H54 (cell line): Measurements from ENCODE around the gene GSE1.

Experiments
- DNase-seq: peaks from one replicate; pipeline ENCODE4 v3.0.0; 2011; ENCODE audit warnings: low spot score, mixed read lengths; ENCODE audit not compliant: insufficient read length
- FAIRE-seq: peaks from 3 replicates; lab custom pipeline; 2011; peaks lifted over from hg19 to GRCh38; lab: Jason Lieb, UNC
- POLR2A ChIP-seq: IDR thresholded peaks from 2 replicates; pipeline ENCODE4 v1.6.1; 2011; ENCODE audit warnings: low read depth, mild to moderate bottlenecking, low read length

The GSE1 gene

GRCh38 chr16:85658504-85659326 lies 45.6 kb downstream of the GSE1 start:
- DNase-seq (no peak), FAIRE-seq (no peak)
- no peak for TF ChIP-seq POLR2A

DNA sequence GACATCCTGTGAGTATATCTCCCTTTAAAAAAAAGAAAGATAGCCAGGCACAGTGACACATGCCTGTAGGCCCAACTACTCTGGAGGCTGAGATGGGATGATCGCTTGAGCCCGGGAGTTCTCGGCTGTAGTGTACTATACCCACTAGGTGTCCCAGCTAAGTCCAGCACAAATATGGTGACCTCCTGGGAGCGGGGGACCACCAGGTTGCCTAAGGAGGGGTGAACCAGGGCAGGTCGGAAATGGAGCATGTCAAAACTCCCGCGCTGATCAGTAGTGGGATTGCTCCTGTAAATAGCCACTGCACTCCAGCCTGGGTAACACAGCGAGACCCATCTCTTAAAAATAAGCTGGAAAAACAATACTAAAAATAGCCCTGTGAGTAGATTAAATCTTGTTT lies 46.2 kb downstream of the GSE1 start:
- FAIRE-seq: no peak
- TF ChIP-seq POLR2A: no peak
- DNase-seq: no peak

- no peak for TF ChIP-seq POLR2A
- FAIRE-seq (no peak), DNase-seq (peak; percentile 92)
These were observed 46.8 kb downstream of the GSE1 start for GRCh38 chr16:85659805-85660511.

DNA sequence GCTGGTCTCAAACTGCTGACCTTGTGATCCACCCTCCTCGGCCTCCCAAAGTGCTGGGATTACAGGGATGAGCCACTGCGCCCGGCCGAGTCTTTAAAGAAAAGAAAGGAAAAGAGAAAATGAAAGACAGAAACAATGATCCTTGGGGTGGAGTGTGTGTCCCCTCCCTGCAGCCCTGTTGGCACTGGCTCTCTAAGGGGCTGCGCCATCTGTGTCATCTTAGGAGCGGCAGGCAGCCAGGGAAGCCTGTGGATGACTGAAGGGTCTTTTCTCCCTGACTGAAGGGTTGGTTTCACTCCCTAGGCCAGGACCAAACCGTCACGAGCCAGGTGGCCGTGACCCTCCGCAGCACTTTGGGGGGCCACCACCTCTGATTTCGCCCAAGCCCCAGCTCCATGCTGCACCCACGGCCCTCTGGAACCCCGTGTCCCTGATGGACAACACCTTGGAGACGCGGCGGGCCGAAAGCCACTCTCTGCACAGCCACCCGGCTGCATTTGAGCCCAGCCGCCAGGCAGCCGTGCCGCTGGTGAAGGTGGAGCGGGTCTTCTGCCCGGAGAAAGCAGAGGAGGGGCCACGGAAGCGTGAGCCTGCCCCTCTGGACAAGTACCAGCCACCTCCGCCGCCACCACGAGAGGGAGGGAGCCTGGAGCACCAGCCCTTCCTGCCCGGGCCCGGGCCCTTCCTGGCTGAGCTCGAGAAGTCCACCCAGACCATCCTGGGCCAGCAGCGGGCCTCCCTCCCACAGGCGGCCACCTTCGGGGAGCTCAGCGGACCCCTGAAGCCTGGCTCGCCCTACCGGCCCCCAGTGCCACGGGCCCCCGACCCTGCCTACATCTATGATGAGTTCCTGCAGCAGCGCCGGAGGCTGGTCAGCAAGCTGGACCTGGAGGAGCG lies 48.0 kb downstream of the GSE1 start:
- no peak for FAIRE-seq
- TF ChIP-seq POLR2A: no peak
- DNase-seq: no peak

DNA sequence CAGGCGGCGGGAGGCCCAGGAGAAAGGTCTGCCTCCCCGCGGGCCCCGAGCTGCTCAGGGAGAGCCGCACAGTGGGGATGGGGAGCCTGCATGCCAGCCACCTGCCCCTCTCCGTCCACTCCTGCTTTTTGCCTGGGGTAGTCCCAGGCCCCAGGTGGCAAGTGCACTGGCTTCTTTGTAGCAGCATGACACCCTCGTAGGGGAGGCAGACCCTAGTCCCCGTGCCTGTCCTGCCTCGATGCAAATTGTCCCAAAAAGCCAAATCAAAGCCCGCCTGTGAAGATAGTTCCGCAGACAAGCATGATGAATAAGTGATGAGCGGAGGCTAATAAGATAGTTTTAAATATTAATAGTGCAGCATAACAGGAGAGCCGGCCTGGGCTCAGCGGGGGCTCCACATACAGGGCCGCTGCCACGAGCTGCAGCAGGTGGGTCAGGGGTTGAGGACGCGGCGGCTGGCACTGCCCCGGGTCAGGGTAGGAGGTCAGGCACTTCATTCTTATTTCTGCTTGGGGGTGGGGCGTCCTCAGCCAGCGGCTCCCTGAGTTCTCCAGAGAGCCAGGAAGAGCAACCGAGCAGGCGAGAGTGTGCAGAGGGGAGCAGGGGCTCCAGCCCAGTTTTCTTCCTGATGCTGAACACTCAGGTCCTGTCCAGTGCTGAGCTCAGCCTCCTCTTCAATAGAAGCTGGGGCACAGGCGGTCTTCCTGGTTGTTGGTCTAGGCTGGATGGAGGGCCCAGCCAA lies 48.8 kb downstream of the GSE1 start:
- TF ChIP-seq POLR2A: no peak
- FAIRE-seq: no peak

DNA sequence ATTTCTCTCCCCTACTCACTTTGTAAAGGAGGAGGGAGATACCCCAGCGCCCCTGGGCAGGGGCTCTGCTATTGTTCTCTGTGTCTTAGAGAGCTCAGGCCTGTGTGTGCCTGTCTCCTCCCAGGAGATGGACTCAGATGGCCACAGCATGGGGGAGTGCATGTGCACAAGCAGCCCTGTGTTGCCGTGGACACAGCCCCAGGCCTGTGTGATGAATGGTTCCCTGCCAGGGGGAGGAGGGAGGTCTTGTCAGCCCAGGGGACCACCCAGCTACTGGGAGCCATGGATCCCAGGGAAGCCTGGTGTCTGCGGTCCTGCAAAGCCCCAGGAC lies 49.3 kb downstream of the GSE1 start:
- no peak for TF ChIP-seq POLR2A
- no peak for DNase-seq
- no peak for FAIRE-seq

More for the DNA sequence above, 48.8 kb downstream of the GSE1 start:
- no peak for DNase-seq

DNA sequence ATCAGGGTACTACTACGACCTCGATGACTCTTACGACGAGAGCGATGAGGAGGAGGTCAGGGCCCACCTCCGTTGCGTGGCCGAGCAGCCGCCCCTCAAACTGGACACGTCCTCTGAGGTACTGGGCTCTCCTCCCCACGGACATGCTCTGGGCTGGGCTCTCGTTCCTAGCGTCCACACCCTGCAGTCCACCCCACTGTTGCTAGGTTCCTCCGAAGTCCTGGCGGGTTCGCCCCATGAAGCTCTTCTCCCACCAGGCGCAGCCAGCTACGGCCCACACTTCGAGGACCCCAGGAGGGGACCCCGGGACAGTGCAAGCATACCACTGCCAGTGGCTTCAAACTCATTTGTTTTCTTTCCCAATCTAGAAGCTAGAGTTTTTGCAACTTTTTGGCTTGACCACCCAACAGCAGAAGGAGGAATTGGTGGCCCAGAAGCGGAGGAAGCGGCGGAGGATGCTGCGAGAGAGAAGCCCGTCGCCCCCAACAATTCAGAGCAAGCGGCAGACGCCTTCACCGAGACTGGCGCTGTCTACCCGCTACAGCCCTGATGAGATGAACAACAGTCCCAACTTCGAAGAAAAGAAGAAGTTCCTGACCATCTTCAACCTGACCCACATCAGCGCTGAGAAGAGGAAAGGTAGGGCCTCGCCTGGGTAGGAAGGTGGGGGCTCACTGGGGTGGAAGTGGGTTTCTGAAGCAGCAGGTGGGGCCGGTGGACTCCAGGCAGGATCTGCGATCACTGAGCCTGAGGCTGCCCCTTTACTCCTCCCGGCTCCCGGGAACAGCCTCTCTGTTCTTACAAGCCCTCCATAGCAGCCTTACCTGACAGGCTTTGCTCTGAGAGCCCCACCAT lies 50.1 kb downstream of the GSE1 start:
- no peak for FAIRE-seq
- TF ChIP-seq POLR2A: no peak
- DNase-seq: no peak

DNA sequence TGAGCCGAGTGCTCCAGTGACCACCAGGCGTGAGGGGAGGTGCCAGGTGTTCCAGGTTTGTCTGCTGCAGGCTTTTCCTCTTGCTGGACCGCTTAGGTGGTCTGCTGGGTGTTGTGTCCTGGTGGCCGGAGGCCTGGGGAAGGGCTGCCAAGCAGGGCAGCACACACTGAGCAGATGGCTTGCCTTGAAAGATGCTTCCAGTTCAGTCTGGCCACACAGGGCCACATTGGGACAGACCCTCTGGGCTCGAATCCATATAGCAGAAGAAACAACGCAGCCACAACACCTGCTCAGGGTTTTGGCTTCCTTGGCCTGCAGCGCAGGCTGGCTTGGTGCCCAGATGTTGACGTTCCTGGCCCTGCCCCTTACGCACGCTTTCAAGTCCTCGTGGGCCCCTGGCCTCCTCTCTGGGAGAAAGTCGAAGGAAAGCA lies 50.8 kb downstream of the GSE1 start:
- FAIRE-seq (no peak), DNase-seq (no peak)
- TF ChIP-seq POLR2A: no peak

GRCh38 chr16:85664580-85665372 lies 51.7 kb downstream of the GSE1 start:
- TF ChIP-seq POLR2A: no peak
- DNase-seq (no peak), FAIRE-seq (no peak)

DNA sequence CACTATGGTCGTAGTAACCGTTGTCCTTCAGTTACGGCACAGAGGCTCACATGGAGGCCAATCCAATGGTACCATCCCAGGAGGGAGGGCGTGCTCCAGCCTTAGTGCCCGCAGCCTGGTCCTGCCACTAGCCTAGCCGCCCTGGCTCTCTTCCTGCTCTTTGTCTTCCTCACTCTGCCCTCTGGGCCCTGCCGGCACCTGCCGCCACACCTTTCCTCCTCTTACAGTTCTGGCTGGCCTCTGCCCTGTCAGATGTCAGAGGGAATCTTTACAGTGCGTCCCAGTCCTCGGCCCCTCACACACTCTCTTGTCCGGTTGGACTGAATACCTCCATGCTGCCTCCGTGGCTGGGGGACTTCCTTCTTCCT lies 52.2 kb downstream of the GSE1 start:
- no peak for DNase-seq
- TF ChIP-seq POLR2A: no peak
- no peak for FAIRE-seq

DNA sequence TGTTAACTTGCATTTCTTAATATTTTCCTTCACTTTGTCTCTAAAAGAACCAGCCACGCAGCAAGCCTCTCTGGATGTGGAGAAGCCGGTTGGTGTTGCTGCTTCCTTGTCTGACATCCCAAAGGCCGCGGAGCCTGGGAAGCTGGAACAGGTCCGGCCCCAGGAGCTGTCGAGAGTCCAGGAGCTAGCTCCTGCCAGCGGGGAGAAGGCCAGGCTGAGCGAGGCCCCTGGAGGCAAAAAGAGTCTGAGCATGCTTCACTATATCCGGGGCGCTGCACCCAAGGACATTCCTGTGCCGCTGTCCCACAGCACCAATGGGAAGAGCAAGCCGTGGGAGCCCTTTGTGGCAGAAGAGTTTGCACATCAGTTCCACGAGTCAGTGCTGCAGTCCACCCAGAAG lies 52.8 kb downstream of the GSE1 start:
- FAIRE-seq (no peak), DNase-seq (no peak)
- TF ChIP-seq POLR2A: no peak

DNA sequence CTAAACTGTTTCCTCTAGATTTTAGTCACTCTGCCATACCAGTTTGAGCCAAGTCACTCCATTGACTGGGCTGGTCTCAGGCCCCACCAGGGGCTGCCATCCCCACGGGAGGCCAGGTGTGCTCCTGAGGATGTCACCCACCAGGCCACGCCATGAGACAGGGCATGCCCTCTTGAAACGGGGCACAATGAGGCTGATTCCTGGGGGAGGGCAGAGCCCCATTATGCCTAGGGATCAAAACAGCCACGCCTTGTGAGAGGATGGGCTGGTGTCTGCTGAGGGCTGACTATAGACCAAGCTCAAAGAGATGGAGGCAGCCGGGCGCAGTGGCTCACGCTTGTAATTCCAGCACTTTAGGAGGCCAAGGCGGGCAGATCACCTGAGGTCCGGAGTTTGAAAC lies 54.1 kb downstream of the GSE1 start:
- no peak for TF ChIP-seq POLR2A
- DNase-seq (no peak), FAIRE-seq (no peak)
